T follicular helper cell (primary cell): Measurements from ENCODE around the gene CCS.
"Not testable (repeated sequence)": the region's sequence is repeated elsewhere in the genome, so short reads cannot be mapped to it uniquely, and the experiment has no call there.

Experiments used
- DNase-seq: peaks from one replicate; pipeline ENCODE4 v3.0.0-alpha.2; 2020; ENCODE audit warnings: low read depth

Gene CCS

GRCh38 chr11:66591175-66591574 lies 1.8 kb upstream of the CCS start:
- DNase-seq, result no peak

- DNase-seq, result no peak
These were observed 284 bp downstream of the CCS start for GRCh38 chr11:66593303-66593635.

GRCh38 chr11:66593650-66594049 lies 665 bp downstream of the CCS start:
- no peak for DNase-seq

- no peak for DNase-seq
These were observed 2.4 kb downstream of the CCS start for GRCh38 chr11:66595245-66595904.

GRCh38 chr11:66598993-66599392 lies 6.0 kb downstream of the CCS start:
- no peak for DNase-seq

GRCh38 chr11:66600219-66600618 lies 7.2 kb downstream of the CCS start:
- no peak for DNase-seq

GRCh38 chr11:66600631-66601233 lies 7.7 kb downstream of the CCS start:
- DNase-seq, result no peak

- DNase-seq, result no peak
These were observed 10.1 kb downstream of the CCS start for GRCh38 chr11:66603072-66603471.

GRCh38 chr11:66604155-66604554 lies 11.2 kb downstream of the CCS start:
- DNase-seq, result no peak

GRCh38 chr11:66606608-66607007 lies 13.6 kb downstream of the CCS start:
- not testable (repeated sequence) for DNase-seq

- no peak for DNase-seq
These were observed 14.3 kb downstream of the CCS start for GRCh38 chr11:66607126-66607834.

- DNase-seq, result no peak
These were observed 17.0 kb downstream of the CCS start for GRCh38 chr11:66609721-66610617.

- DNase-seq, result no peak
These were observed 19.5 kb downstream of the CCS start for GRCh38 chr11:66612458-66612857.

GRCh38 chr11:66614073-66614472 lies 21.1 kb downstream of the CCS start:
- no peak for DNase-seq

GRCh38 chr11:66616379-66617154 lies 23.6 kb downstream of the CCS start, which contains the start of gene RBM14:
Gene RBM14, plus strand, starts transcription at chr11:66616630. Its CDS starts 91 bp downstream, at chr11:66616721.
- DNase-seq, result peak; percentile 98

GRCh38 chr11:66617155-66617834 lies 24.3 kb downstream of the CCS start:
- no peak for DNase-seq

GRCh38 chr11:66619080-66619554 lies 26.1 kb downstream of the CCS start:
- peak; percentile 36 for DNase-seq

GRCh38 chr11:66624450-66624849 lies 31.5 kb downstream of the CCS start:
- no peak for DNase-seq

GRCh38 chr11:66625041-66625751 lies 32.2 kb downstream of the CCS start:
- no peak for DNase-seq

GRCh38 chr11:66625752-66626149 lies 32.8 kb downstream of the CCS start:
- no peak for DNase-seq
